ENCODE data around the gene FOXP1. TPM values are rescaled to one million over a fixed set of nuclear protein-coding genes. Genes with fewer than 3 reads are reported as not detected.

FOXP1 gene
- total and polyA plus RNA-seq, 4 donors: 4.9 to 35.4 (median 32.0) TPM

- Histone ChIP-seq H3K9ac (ENCODE audit: low read depth in 1 of 2, low read length in 2 of 2) (no peak overlapping the region), H3K27ac (ENCODE audit: low read depth in 1 of 2, low read length in 2 of 2) (no peak overlapping the region), H3K36me3 (ENCODE audit: control insufficient read depth in 4 of 4, insufficient read depth in 3 of 4, low read depth in 1 of 4, low read length in 3 of 4) (peaks cover 16 to 52% (median 47%) of the 10 kb centered on the region in 4 donors), H3K27me3 (ENCODE audit: control insufficient read depth in 4 of 4, insufficient read depth in 4 of 4, low read length in 3 of 4) (no peaks in the 10 kb centered on the region), H3K4me3 (ENCODE audit: low read depth in 1 of 3, low read length in 3 of 3) (no peak overlapping the region), H3K4me1 (ENCODE audit: control insufficient read depth in 4 of 4, insufficient read depth in 4 of 4, low read length in 3 of 4) (no peaks in the 10 kb centered on the region), H3K9me3 (ENCODE audit: control insufficient read depth in 4 of 4, low read length in 3 of 4) (no peaks in the 10 kb centered on the region)
- TF ChIP-seq HNF4A (conservative IDR thresholded peaks at IDR 0.05) (no peak), ZBTB33 (IDR thresholded peaks at IDR 0.05) (no peak), CTCF (IDR thresholded peaks at IDR 0.05; ENCODE audit: low read depth, low read length, missing input control) (no peak), ATF3 (IDR thresholded peaks at IDR 0.05) (no peak)
- no peak for DNase-seq (ENCODE audit: low spot score)
- WGBS: 95% methylated on average over 9 of the region's 9 CpGs
These were observed 540.8 kb downstream of the FOXP1 start for GRCh38 chr3:71042759-71043158.

- H3K4me3 ChIP-seq (ENCODE audit: low read depth in 1 of 3, low read length in 3 of 3): no peak overlapping the region
- peaks cover 16 to 46% (median 44%) of the 10 kb centered on the region in 4 donors for H3K36me3 ChIP-seq (ENCODE audit: control insufficient read depth in 4 of 4, insufficient read depth in 3 of 4, low read depth in 1 of 4, low read length in 3 of 4)
- no peak overlapping the region for H3K9ac ChIP-seq (ENCODE audit: low read depth in 1 of 2, low read length in 2 of 2)
- peaks cover 0 to 3% (median 2%) of the 10 kb centered on the region in 4 donors for H3K4me1 ChIP-seq (ENCODE audit: control insufficient read depth in 4 of 4, insufficient read depth in 4 of 4, low read length in 3 of 4)
- 97% methylated on average over 7 of the region's 7 CpGs for WGBS
- DNase-seq (ENCODE audit: low spot score): no peak
- H3K9me3 ChIP-seq (ENCODE audit: control insufficient read depth in 4 of 4, low read length in 3 of 4): no peaks in the 10 kb centered on the region
- H3K27me3 ChIP-seq (ENCODE audit: control insufficient read depth in 4 of 4, insufficient read depth in 4 of 4, low read length in 3 of 4): no peaks in the 10 kb centered on the region
- TF ChIP-seq GABPA (IDR thresholded peaks at IDR 0.05 in 1 of 2, conservative IDR thresholded peaks at IDR 0.05 in 1 of 2) (no peak), FOXA1 (IDR thresholded peaks at IDR 0.05) (no peak), HNF4A (conservative IDR thresholded peaks at IDR 0.05) (no peak), REST (IDR thresholded peaks at IDR 0.05) (no peak), YY1 (IDR thresholded peaks at IDR 0.05) (no peak), MAX (IDR thresholded peaks at IDR 0.05) (no peak), FOXA2 (IDR thresholded peaks at IDR 0.05) (no peak), NR2F2 (IDR thresholded peaks at IDR 0.05) (no peak), TAF1 (conservative IDR thresholded peaks at IDR 0.05) (no peak), JUND (IDR thresholded peaks at IDR 0.05) (no peak), ATF3 (IDR thresholded peaks at IDR 0.05) (no peak), RXRA (IDR thresholded peaks at IDR 0.05) (no peak), CTCF (IDR thresholded peaks at IDR 0.05; ENCODE audit: low read depth, low read length, missing input control) (no peak), ZBTB33 (IDR thresholded peaks at IDR 0.05) (no peak), HNF4G (IDR thresholded peaks at IDR 0.05) (no peak)
- H3K27ac ChIP-seq (ENCODE audit: low read depth in 1 of 2, low read length in 2 of 2): no peak overlapping the region
These were observed 542.2 kb downstream of the FOXP1 start for GRCh38 chr3:71041371-71041770.
